Amygdala (tissue), 56 donors: ENCODE data around the gene SUPV3L1.
A peak's percentile ranks its signal among the peaks of the same experiment; 100 is the strongest.

Experiments
- DNase-seq, 56 donors: peaks; one replicate each; lab custom pipeline; 2025; lab: John Stamatoyannopoulos, UW

SUPV3L1 gene

GRCh38 chr10:69226919-69227450 is 47.0 kb downstream of the SUPV3L1 start:
- no peak for DNase-seq

GRCh38 chr10:69228151-69228550 is 48.1 kb downstream of the SUPV3L1 start:
- no peak for DNase-seq

GRCh38 chr10:69229616-69229916 is 49.5 kb downstream of the SUPV3L1 start:
- no peak for DNase-seq

- DNase-seq: no peak
These were observed 50.1 kb downstream of the SUPV3L1 start for GRCh38 chr10:69230128-69230527.

GRCh38 chr10:69232252-69232651 is 52.2 kb downstream of the SUPV3L1 start:
- DNase-seq: no peak

- DNase-seq: peak in 3 of 56 donors; percentile 7 to 8 (median 7)
These were observed 52.9 kb downstream of the SUPV3L1 start for GRCh38 chr10:69232736-69233480.

GRCh38 chr10:69234447-69234846 is 54.4 kb downstream of the SUPV3L1 start:
- DNase-seq: no peak

- peak in 54 of 56 donors; percentile 19 to 91 (median 68) for DNase-seq
These were observed 57.6 kb downstream of the SUPV3L1 start for GRCh38 chr10:69237528-69238159.

GRCh38 chr10:69239136-69239535 is 59.1 kb downstream of the SUPV3L1 start:
- no peak for DNase-seq

GRCh38 chr10:69239816-69240434 is 59.9 kb downstream of the SUPV3L1 start:
- no peak for DNase-seq

GRCh38 chr10:69240455-69240854 is 60.4 kb downstream of the SUPV3L1 start:
- no peak for DNase-seq

- no peak for DNase-seq
These were observed 61.5 kb downstream of the SUPV3L1 start for GRCh38 chr10:69241575-69241974.

- no peak for DNase-seq
These were observed 62.2 kb downstream of the SUPV3L1 start for GRCh38 chr10:69242040-69242851.

- DNase-seq: peak in 53 of 56 donors; percentile 16 to 88 (median 66)
These were observed 62.8 kb downstream of the SUPV3L1 start for GRCh38 chr10:69242852-69243212.

- no peak for DNase-seq
These were observed 63.8 kb downstream of the SUPV3L1 start for GRCh38 chr10:69243817-69244216.

GRCh38 chr10:69246036-69246435 is 66.0 kb downstream of the SUPV3L1 start:
- DNase-seq: no peak

- no peak for DNase-seq
These were observed 66.7 kb downstream of the SUPV3L1 start for GRCh38 chr10:69246581-69247312.

GRCh38 chr10:69247313-69247710 is 67.3 kb downstream of the SUPV3L1 start:
- no peak for DNase-seq

GRCh38 chr10:69248117-69248730 is 68.2 kb downstream of the SUPV3L1 start:
- DNase-seq: no peak

- no peak for DNase-seq
These were observed 70.0 kb downstream of the SUPV3L1 start for GRCh38 chr10:69250041-69250440.
